GM21360 (cell line): ENCODE results near the gene ECM2.

ENCODE experiments used
- ATAC-seq: cut with Tn5 transposase; IDR thresholded peaks from one replicate; pipeline ENCODE4 v1.9.1; 2021; ENCODE audit warnings: mild to moderate bottlenecking, moderate library complexity; ENCODE audit not compliant: unreplicated experiment

The ECM2 gene

GRCh38 chr9:92527832-92528521, 7.8 kb downstream of the ECM2 start:
- no peak for ATAC-seq

GRCh38 chr9:92527291-92527828, 8.4 kb downstream of the ECM2 start:
- no peak for ATAC-seq

- ATAC-seq: no peak
These were observed 10.5 kb downstream of the ECM2 start for GRCh38 chr9:92525306-92525705.

- ATAC-seq: no peak
These were observed 10.9 kb downstream of the ECM2 start for GRCh38 chr9:92524881-92525280.

- ATAC-seq: no peak
These were observed 12.5 kb downstream of the ECM2 start for GRCh38 chr9:92522983-92523970.

GRCh38 chr9:92520837-92521236, 15.0 kb downstream of the ECM2 start:
- ATAC-seq: no peak

GRCh38 chr9:92518199-92518598, 17.6 kb downstream of the ECM2 start:
- ATAC-seq: no peak

- ATAC-seq: no peak
These were observed 18.7 kb downstream of the ECM2 start for GRCh38 chr9:92517046-92517445.

- no peak for ATAC-seq
These were observed 19.3 kb downstream of the ECM2 start for GRCh38 chr9:92516521-92516920.

GRCh38 chr9:92514635-92515034, 21.2 kb downstream of the ECM2 start:
- ATAC-seq: no peak

- ATAC-seq: no peak
These were observed 22.4 kb downstream of the ECM2 start for GRCh38 chr9:92513349-92513748.

GRCh38 chr9:92512622-92513021, 23.2 kb downstream of the ECM2 start:
- ATAC-seq: no peak

GRCh38 chr9:92510747-92511146, 25.0 kb downstream of the ECM2 start:
- no peak for ATAC-seq

GRCh38 chr9:92509050-92509449, 26.7 kb downstream of the ECM2 start:
- no peak for ATAC-seq

- ATAC-seq: no peak
These were observed 27.6 kb downstream of the ECM2 start for GRCh38 chr9:92508018-92508820.

- no peak for ATAC-seq
These were observed 28.3 kb downstream of the ECM2 start for GRCh38 chr9:92507496-92507895.

GRCh38 chr9:92507005-92507404, 28.8 kb downstream of the ECM2 start:
- ATAC-seq: no peak

- ATAC-seq: no peak
These were observed 29.5 kb downstream of the ECM2 start for GRCh38 chr9:92506184-92506857.

GRCh38 chr9:92504881-92505280, 30.9 kb downstream of the ECM2 start:
- ATAC-seq: no peak

GRCh38 chr9:92503156-92503555, 32.6 kb downstream of the ECM2 start:
- no peak for ATAC-seq
